ENCODE measurements around the gene MCTP1.
A peak's percentile ranks its signal among the peaks of the same experiment; 100 is the strongest.

Gene MCTP1

GRCh38 chr5:94661086-94661485, 623.8 kb downstream of the MCTP1 start:
- no peaks in the 10 kb centered on the region for H3K27me3 Mint-ChIP-seq

GRCh38 chr5:94660506-94660905, 624.4 kb downstream of the MCTP1 start:
- Mint-ChIP-seq H3K4me3 (no peak overlapping the region), H3K4me1 (no peaks in the 10 kb centered on the region), H3K27me3 (no peaks in the 10 kb centered on the region), H3K9me3 (peaks cover 37 to 41% of the 10 kb centered on the region in 2 donors), H3K27ac (no peak overlapping the region)
- DNase-seq (no peak), ATAC-seq (no peak)

More at GRCh38 chr5:94661086-94661485, 623.8 kb downstream of the MCTP1 start:
- no peak overlapping the region for H3K4me3 Mint-ChIP-seq
- ATAC-seq = no peak
- no peak overlapping the region for H3K27ac Mint-ChIP-seq
- DNase-seq = no peak
- H3K4me1 Mint-ChIP-seq = no peaks in the 10 kb centered on the region
- peaks cover 31 to 35% of the 10 kb centered on the region in 2 donors for H3K9me3 Mint-ChIP-seq

- no peaks in the 10 kb centered on the region for H3K27me3 Mint-ChIP-seq
- H3K9me3 Mint-ChIP-seq = peaks cover 46 to 48% of the 10 kb centered on the region in 2 donors
- H3K4me1 Mint-ChIP-seq = no peaks in the 10 kb centered on the region
- H3K27ac Mint-ChIP-seq = peak overlapping the region in 1 of 2 donors; percentile 30
- DNase-seq = no peak
- H3K4me3 Mint-ChIP-seq = no peak overlapping the region
- no peak for ATAC-seq
Observed at GRCh38 chr5:94658272-94658671, 626.6 kb downstream of the MCTP1 start.

Data from stimulated activated naive CD8-positive, alpha-beta T cell treated with anti-CD3 and anti-CD28 coated beads, Interleukin-15, amount 100 ng/mL, for 72 hours (primary cell).